Stimulated activated CD4-positive, alpha-beta T cell treated with anti-CD3 and anti-CD28 coated beads, Interleukin-1b, Interleukin-23, amount 100 ng/mL, for 4 hours (primary cell): ENCODE measurements around the gene B4GALNT4.
A peak's percentile ranks its signal among the peaks of the same experiment; 100 is the strongest.
"Not testable (repeated sequence)": the region's sequence is repeated elsewhere in the genome, so short reads cannot be mapped to it uniquely, and the experiment has no call there.

ENCODE experiments used
- DNase-seq, 2 donors: peaks; one replicate each; pipeline ENCODE4 v3.0.0-alpha.2; 2020; ENCODE audit warnings: low read depth in 2 of 2

B4GALNT4 gene

GRCh38 chr11:406796-407650, 37.7 kb downstream of the B4GALNT4 start:
- peak; percentile 73 to 82 for DNase-seq

- no peak for DNase-seq
These were observed 38.4 kb downstream of the B4GALNT4 start for GRCh38 chr11:407651-408123.

- no peak for DNase-seq
These were observed 39.1 kb downstream of the B4GALNT4 start for GRCh38 chr11:408154-409007.

- no peak for DNase-seq
These were observed 39.8 kb downstream of the B4GALNT4 start for GRCh38 chr11:409008-409599.

GRCh38 chr11:409600-410483, 40.5 kb downstream of the B4GALNT4 start:
- DNase-seq = no peak

GRCh38 chr11:410711-411110, 41.4 kb downstream of the B4GALNT4 start:
- not testable (repeated sequence) for DNase-seq

GRCh38 chr11:411520-411919, 42.2 kb downstream of the B4GALNT4 start:
- DNase-seq = not testable (repeated sequence)

- DNase-seq = no peak
These were observed 43.4 kb downstream of the B4GALNT4 start for GRCh38 chr11:412641-413119.

- DNase-seq = no peak
These were observed 44.1 kb downstream of the B4GALNT4 start for GRCh38 chr11:413120-414081.

GRCh38 chr11:414318-414857, 45.1 kb downstream of the B4GALNT4 start:
- DNase-seq = no peak

- no peak for DNase-seq
These were observed 46.3 kb downstream of the B4GALNT4 start for GRCh38 chr11:415640-416041.

- no peak for DNase-seq
These were observed 46.9 kb downstream of the B4GALNT4 start for GRCh38 chr11:416051-416756.

GRCh38 chr11:416757-417621, 47.7 kb downstream of the B4GALNT4 start:
- DNase-seq = peak in 1 of 2 donors; percentile 39

- DNase-seq = no peak
These were observed 48.5 kb downstream of the B4GALNT4 start for GRCh38 chr11:417652-418342.

- DNase-seq = no peak
These were observed 49.3 kb downstream of the B4GALNT4 start for GRCh38 chr11:418343-419247.
